Psoas muscle (tissue), 8 donors: ENCODE measurements around the gene SATB2. TPM values are rescaled to one million over a fixed set of nuclear protein-coding genes. Genes with fewer than 3 reads are reported as not detected.

ENCODE experiments used
- ATAC-seq, 4 donors: fragments of 200-7000 bp; cut with Tn5 transposase; one replicate each; pipeline ENCODE4 v1.9.1; 2020; ENCODE audit warnings: moderate library complexity in 3 of 4, mild to moderate bottlenecking in 2 of 4
- DNase-seq, 2 donors: peaks; one replicate each; pipeline ENCODE4 v3.0.0-alpha.2; 2020
- H3K27ac ChIP-seq: fragments of 200-600 bp; one replicate; pipeline ENCODE4 v1.8.0; 2022
- H3K27me3 ChIP-seq, 3 donors: fragments of 200-600 bp in 1 of 3; one replicate each; pipeline versions ENCODE4 v1.6.1 to v1.8.0; 2013 to 2022; ENCODE audit warnings: low read length in 2 of 3, mild to moderate bottlenecking in 2 of 3, moderate library complexity in 1 of 3; ENCODE audit not compliant: insufficient read depth in 3 of 3
- H3K36me3 ChIP-seq, 2 donors: fragments of 200-600 bp in 1 of 2; one replicate each; pipeline versions ENCODE4 v1.6.1 to v1.8.0; 2013 to 2022; ENCODE audit warnings: low read depth in 1 of 2, mild to moderate bottlenecking in 1 of 2, moderate library complexity in 1 of 2; ENCODE audit not compliant: insufficient read depth in 1 of 2
- H3K4me1 ChIP-seq: fragments of 200-600 bp; one replicate; pipeline ENCODE4 v1.8.0; 2022
- H3K4me3 ChIP-seq: fragments of 200-600 bp; one replicate; pipeline ENCODE4 v1.8.0; 2022; ENCODE audit warnings: mild to moderate bottlenecking
- H3K9me3 ChIP-seq: fragments of 200-600 bp; one replicate; pipeline ENCODE4 v1.8.0; 2022
- CTCF ChIP-seq: fragments of 200-600 bp; IDR thresholded peaks from one replicate; pipeline ENCODE4 v1.8.0; 2022; ENCODE audit warnings: antibody characterized with exemption
- WGBS, 3 donors: extraction: QIAGEN DNeasy Blood & Tissue Kit; methylation state at CpG; one replicate each; pipeline versions ENCODE4 v1.1.6 to v1.1.7; 2013; 5-methylcytosine and 5-hydroxymethylcytosine counted together
- intact Hi-C, 2 donors: fragments of 100-400 bp; cut with DNase I; formaldehyde crosslinking; loops; one replicate each; pipeline versions ENCODE4 v1.11.0 to v1.14.2; 2022
- polyA plus RNA-seq, 3 donors: library from polyadenylated mRNA; stranded (reverse); fragments of 200-250 nt; gene quantifications; one replicate each; pipeline ENCODE4 v1.2.3, GENCODE V29; 2013
- total RNA-seq, 4 donors: library from RNA; stranded (reverse); fragmentation: NEBNext Ultra II Directional in 2 of 4; extraction: Animal tissue kit (Norgen Biotek cat#: 25700) in 2 of 4; gene quantifications; one replicate each; pipeline versions ENCODE4 v1.2.1 to v1.2.4, GENCODE V29; 2021 to 2023
- donor health status: healthy with polysubstance abuse.
- donor health status: DM: no; HTN: no; CAD: no; lungs with moderate emphysema.
- donor health status: Bipolar disorder and iron deficiency.
- donor health status: healthy.
- donor health status: DM: yes; HTN: yes; CAD: no.
- donor health status: DM: no; HTN: no; CAD: no.
- donor health status: DM: no; HTN: no; CAD: no.
- donor health status: DM: yes; HTN: yes; CAD: no.

The SATB2 gene
- total and polyA plus RNA-seq, 7 donors = 0.46 to 2.4 (median 1.6) TPM

DNA sequence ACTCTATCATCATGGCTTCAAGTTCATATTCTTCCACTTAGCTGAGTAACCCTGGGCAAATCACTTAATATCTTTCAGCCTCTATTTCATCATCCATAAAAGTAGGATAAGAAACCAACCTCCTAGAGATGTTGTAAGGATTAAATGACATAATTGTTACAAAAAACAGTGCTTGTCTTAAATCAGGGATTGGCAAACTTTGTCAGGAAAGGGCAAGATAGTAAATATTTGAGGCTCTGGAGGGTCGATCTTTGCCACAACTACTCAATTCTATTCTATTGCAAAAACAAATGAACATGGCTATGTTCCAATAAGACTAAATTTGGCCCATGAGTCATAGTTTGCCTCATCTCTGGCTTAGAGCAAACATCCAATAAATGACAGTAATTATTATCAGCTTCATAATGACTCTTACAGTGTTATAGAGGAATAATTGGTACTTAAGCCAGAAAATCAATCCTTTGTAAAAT, 184.7 kb downstream of the SATB2 start:
- Histone ChIP-seq H3K36me3 (no peaks in the 10 kb centered on the region), H3K27me3 (no peaks in the 10 kb centered on the region), H3K27ac (no peak overlapping the region), H3K4me1 (no peaks in the 10 kb centered on the region), H3K9me3 (no peaks in the 10 kb centered on the region), H3K4me3 (no peak overlapping the region)
- DNase-seq (no peak), ATAC-seq (no peak)
- TF ChIP-seq CTCF = no peak
- intact Hi-C loops = no loop called here
- WGBS, 3 donors = 50 to 53% (median 51%) methylated on average over 1 of the region's 1 CpG

DNA sequence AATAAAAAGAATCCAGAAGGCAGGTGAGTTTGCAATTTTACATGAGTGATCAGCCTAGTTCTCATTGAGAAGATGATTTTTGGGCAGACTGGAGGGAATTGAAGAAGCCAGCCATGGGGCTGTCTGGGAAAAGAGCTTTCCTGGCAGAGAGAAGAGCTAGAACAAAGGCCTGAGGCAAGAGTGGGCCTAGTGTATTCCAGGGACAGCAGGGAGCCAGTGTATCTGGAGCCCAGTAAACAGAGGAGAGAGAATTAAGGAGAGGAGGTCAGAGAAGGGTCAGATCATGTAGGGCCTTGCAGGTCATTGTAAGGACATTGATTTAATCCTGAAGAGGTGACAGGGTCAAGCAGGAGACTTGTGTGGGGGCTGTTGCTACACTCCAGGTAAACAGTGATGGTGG, 195.8 kb downstream of the SATB2 start:
- no peaks in the 10 kb centered on the region for H3K27me3 ChIP-seq
- no peak for DNase-seq

GRCh38 chr2:199261239-199261638, 196.5 kb downstream of the SATB2 start:
- Histone ChIP-seq H3K4me1 (no peaks in the 10 kb centered on the region), H3K36me3 (no peaks in the 10 kb centered on the region), H3K4me3 (no peak overlapping the region), H3K27ac (no peak overlapping the region), H3K27me3 (no peaks in the 10 kb centered on the region), H3K9me3 (peaks cover 11% of the 10 kb centered on the region)
- intact Hi-C loops = no loop called here
- TF ChIP-seq CTCF = no peak
- WGBS, 3 donors = 50 to 74% (median 56%) methylated on average over 1 of the region's 1 CpG
- DNase-seq = no peak
- ATAC-seq = no peak

More for the DNA sequence above, 195.8 kb downstream of the SATB2 start:
- H3K27ac ChIP-seq = no peak overlapping the region
- no peak for ATAC-seq
- H3K4me3 ChIP-seq = no peak overlapping the region
- H3K36me3 ChIP-seq = no peaks in the 10 kb centered on the region
- no peak for TF ChIP-seq CTCF
- peaks cover 11% of the 10 kb centered on the region for H3K9me3 ChIP-seq
- intact Hi-C loops = no loop called here
- H3K4me1 ChIP-seq = no peaks in the 10 kb centered on the region

GRCh38 chr2:199259671-199260070, 198.1 kb downstream of the SATB2 start:
- H3K27ac ChIP-seq = no peak overlapping the region
- H3K9me3 ChIP-seq = peaks cover 11% of the 10 kb centered on the region
- ATAC-seq = no peak
- no peak for DNase-seq
- no peaks in the 10 kb centered on the region for H3K27me3 ChIP-seq
- TF ChIP-seq CTCF = no peak
- intact Hi-C loops = no loop called here
- H3K4me3 ChIP-seq = no peak overlapping the region
- H3K4me1 ChIP-seq = no peaks in the 10 kb centered on the region
- 45 to 93% (median 91%) methylated on average over 2 of the region's 2 CpGs for WGBS, 3 donors
- H3K36me3 ChIP-seq = no peaks in the 10 kb centered on the region

DNA sequence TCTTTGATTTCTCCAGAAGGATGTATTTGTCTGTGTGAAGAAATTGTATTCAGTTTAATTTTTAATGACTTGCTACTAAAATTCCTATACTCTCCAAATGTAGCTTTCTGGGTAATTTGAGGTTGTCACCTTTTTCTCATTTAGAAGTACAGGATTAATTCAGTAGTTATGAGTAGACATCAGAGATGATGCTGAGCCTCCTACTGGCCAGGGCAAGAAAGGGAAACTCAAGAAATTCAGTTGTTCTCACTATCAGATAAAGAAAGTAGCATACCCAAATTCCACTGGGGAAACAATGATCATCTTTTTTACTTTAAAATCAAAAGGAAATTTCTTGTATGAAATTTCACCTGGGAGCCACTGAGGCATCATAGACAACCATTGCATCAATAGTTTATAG, 199.4 kb downstream of the SATB2 start:
- no peak for ATAC-seq

More for the DNA sequence above, 199.4 kb downstream of the SATB2 start:
- H3K27me3 ChIP-seq = no peaks in the 10 kb centered on the region
- H3K4me3 ChIP-seq = no peak overlapping the region
- TF ChIP-seq CTCF = no peak
- no peaks in the 10 kb centered on the region for H3K36me3 ChIP-seq
- DNase-seq = no peak
- no peak overlapping the region for H3K27ac ChIP-seq
- peaks cover 11% of the 10 kb centered on the region for H3K9me3 ChIP-seq
- no peaks in the 10 kb centered on the region for H3K4me1 ChIP-seq
- intact Hi-C loops = no loop called here
